Loucy (cell line): ENCODE measurements around the gene HBM.

ENCODE experiments used
- H2AFZ ChIP-seq: fragments of 200-600 bp; sonication (generic); 2 replicates; pipeline ENCODE4 v1.6.0; 2016; ENCODE audit warnings: antibody characterized with exemption, mild to moderate bottlenecking, low read length, moderate library complexity
- H3F3A ChIP-seq: fragments of 200-600 bp; 2 replicates; pipeline ENCODE4 v1.6.0; 2016; ENCODE audit warnings: antibody characterized with exemption, low read depth, mild to moderate bottlenecking
- H3K27me3 ChIP-seq: fragments of 200-600 bp; sonication (generic); 2 replicates; pipeline ENCODE4 v1.6.1; 2014; ENCODE audit warnings: low read length, mild to moderate bottlenecking; ENCODE audit not compliant: insufficient read depth, poor library complexity, severe bottlenecking
- H3K36me3 ChIP-seq: fragments of 200-600 bp; sonication (generic); 2 replicates; pipeline ENCODE4 v1.6.1; 2016; ENCODE audit warnings: low read length; ENCODE audit not compliant: insufficient read depth
- H3K4me1 ChIP-seq: fragments of 200-600 bp; sonication (generic); 2 replicates; pipeline ENCODE4 v1.5.1; 2014; ENCODE audit warnings: low read length, mild to moderate bottlenecking; ENCODE audit not compliant: insufficient read depth, poor library complexity, severe bottlenecking
- H3K4me2 ChIP-seq: fragments of 200-600 bp; sonication (generic); 2 replicates; pipeline ENCODE4 v1.6.0; 2014; ENCODE audit warnings: antibody characterized with exemption, low read length, low read depth, mild to moderate bottlenecking; ENCODE audit not compliant: poor library complexity, severe bottlenecking
- H3K4me3 ChIP-seq: fragments of 200-600 bp; sonication (generic); 2 replicates; pipeline ENCODE4 v1.5.1; 2014; ENCODE audit warnings: low read length, mild to moderate bottlenecking, mixed read lengths; ENCODE audit not compliant: poor library complexity, severe bottlenecking
- H3K79me2 ChIP-seq: fragments of 200-600 bp; sonication (generic); 2 replicates; pipeline ENCODE4 v1.6.1; 2014; ENCODE audit warnings: low read length; ENCODE audit not compliant: insufficient read depth
- H3K9ac ChIP-seq: fragments of 200-600 bp; sonication (generic); 2 replicates; pipeline ENCODE4 v1.6.0; 2014; ENCODE audit warnings: mild to moderate bottlenecking, low read depth, low read length, moderate library complexity; ENCODE audit not compliant: poor library complexity, severe bottlenecking
- H3K9me2 ChIP-seq: fragments of 200-600 bp; sonication (generic); replicated peaks from 2 replicates; pipeline ENCODE4 v1.6.1; 2016; ENCODE audit warnings: low read depth, low read length, mixed read lengths
- H3K9me3 ChIP-seq: fragments of 200-600 bp; sonication (generic); 2 replicates; pipeline ENCODE4 v1.6.1; 2014; ENCODE audit warnings: mild to moderate bottlenecking, antibody characterized with exemption, low read length, low read depth; ENCODE audit not compliant: insufficient read depth
- H4K20me1 ChIP-seq: fragments of 200-600 bp; sonication (generic); 2 replicates; pipeline ENCODE4 v1.6.0; 2014; ENCODE audit warnings: antibody characterized with exemption, low read length, mild to moderate bottlenecking; ENCODE audit not compliant: insufficient read depth, poor library complexity, severe bottlenecking
- EZH2phosphoT487 ChIP-seq: fragments of 200-600 bp; IDR thresholded peaks from 2 replicates; pipeline ENCODE4 v1.6.1; 2018; ENCODE audit warnings: antibody characterized with exemption, mild to moderate bottlenecking, moderate library complexity, borderline replicate concordance
- TF ChIP-seq, protein P1 (sequence below): fragments of 200-600 bp; sonication (generic); conservative IDR thresholded peaks from 2 replicates; pipeline ENCODE4 v1.5.1; 2014; ENCODE audit warnings: mild to moderate bottlenecking, antibody characterized with exemption, low read length

HBM gene

DNA sequence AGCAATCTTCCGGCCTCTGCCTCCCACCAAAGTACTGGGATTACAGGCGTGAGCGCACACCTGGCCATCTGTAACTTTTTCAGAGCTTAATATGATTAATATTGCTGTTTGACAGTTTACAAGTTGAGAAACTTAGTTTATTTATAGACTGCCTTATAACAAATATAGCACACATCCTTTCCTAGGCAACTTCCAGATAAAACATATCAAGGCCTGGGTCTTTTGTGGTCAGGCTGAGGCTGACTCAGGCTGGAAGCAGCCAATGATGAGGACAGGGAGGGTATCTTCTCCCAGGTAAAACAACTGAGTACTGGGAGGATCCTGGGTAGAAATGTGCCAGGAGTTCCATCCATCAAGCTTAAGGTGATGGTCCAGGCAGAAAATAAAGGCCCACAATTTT lies 47.2 kb downstream of the HBM start:
- H3K4me1 ChIP-seq = no peaks in the 10 kb centered on the region
- no peaks in the 10 kb centered on the region for H4K20me1 ChIP-seq
- no peaks in the 10 kb centered on the region for H3K27me3 ChIP-seq
- no peaks in the 10 kb centered on the region for H3F3A ChIP-seq
- H3K9me3 ChIP-seq = no peaks in the 10 kb centered on the region
- no peak overlapping the region for H3K9ac ChIP-seq
- no peak for TF ChIP-seq EZH2phosphoT487
- TF ChIP-seq, protein P1, sequence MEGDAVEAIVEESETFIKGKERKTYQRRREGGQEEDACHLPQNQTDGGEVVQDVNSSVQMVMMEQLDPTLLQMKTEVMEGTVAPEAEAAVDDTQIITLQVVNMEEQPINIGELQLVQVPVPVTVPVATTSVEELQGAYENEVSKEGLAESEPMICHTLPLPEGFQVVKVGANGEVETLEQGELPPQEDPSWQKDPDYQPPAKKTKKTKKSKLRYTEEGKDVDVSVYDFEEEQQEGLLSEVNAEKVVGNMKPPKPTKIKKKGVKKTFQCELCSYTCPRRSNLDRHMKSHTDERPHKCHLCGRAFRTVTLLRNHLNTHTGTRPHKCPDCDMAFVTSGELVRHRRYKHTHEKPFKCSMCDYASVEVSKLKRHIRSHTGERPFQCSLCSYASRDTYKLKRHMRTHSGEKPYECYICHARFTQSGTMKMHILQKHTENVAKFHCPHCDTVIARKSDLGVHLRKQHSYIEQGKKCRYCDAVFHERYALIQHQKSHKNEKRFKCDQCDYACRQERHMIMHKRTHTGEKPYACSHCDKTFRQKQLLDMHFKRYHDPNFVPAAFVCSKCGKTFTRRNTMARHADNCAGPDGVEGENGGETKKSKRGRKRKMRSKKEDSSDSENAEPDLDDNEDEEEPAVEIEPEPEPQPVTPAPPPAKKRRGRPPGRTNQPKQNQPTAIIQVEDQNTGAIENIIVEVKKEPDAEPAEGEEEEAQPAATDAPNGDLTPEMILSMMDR = no peak
- no peaks in the 10 kb centered on the region for H3K9me2 ChIP-seq
- peaks cover 30% of the 10 kb centered on the region; the same call in 1 of the 2 replicates for H3K36me3 ChIP-seq
- no peak overlapping the region for H2AFZ ChIP-seq
- peaks cover 18% of the 10 kb centered on the region; the same call in 1 of the 2 replicates for H3K79me2 ChIP-seq
- H3K4me2 ChIP-seq = no peak overlapping the region
- no peak overlapping the region for H3K4me3 ChIP-seq
